Uterus (tissue), 2 donors: Measurements from ENCODE around the gene KISS1R.

Experiments
- CTCF ChIP-seq, 4 experiments: fragments of 200-600 bp in 2 of 4; fragments of 450-650 bp in 2 of 4; sonication (generic) in 2 of 4; IDR thresholded peaks; one replicate each; pipeline ENCODE4 v1.5.1; 2016 to 2019; ENCODE audit warnings: antibody characterized with exemption in 4 of 4, mild to moderate bottlenecking in 2 of 4, moderate library complexity in 1 of 4
- POLR2A ChIP-seq, 2 donors: fragments of 450-650 bp; IDR thresholded peaks; one replicate each; pipeline ENCODE4 v1.6.1; 2016; ENCODE audit warnings: antibody characterized with exemption in 2 of 2, mild to moderate bottlenecking in 1 of 2, moderate library complexity in 1 of 2

- TF ChIP-seq CTCF (IDR thresholded peaks at IDR 0.05) (no peak), POLR2A (IDR thresholded peaks at IDR 0.05) (no peak)
Measured at GRCh38 chr19:938233-938923, 21.2 kb downstream of the KISS1R start.
